ENCODE data around the gene CASP3.

CASP3 gene

DNA sequence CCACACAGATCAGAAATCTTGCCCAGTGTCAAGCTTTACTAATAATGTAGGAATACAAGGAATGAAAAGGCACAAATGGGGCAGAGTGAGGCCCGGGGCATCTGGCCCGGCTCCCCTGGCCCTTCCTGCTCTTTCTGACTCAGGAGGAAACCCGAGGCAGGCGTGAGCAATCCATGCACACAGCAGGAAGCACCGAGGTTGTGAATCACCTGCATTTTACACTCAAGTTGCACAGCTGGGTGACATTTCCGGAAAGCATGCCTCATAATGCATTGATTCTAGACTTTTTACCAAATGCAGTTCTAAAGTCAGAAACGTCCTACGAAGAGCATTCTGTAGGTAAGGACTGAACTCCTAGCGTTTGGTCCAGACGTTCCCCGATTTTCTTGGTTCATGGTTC, 39.2 kb upstream of the CASP3 start:
- no peak for TF ChIP-seq CTCF (IDR thresholded peaks at IDR 0.05; ENCODE audit: insufficient read depth, low read depth, low read length, missing control alignments)
- no peak overlapping the region for H3K4me3 ChIP-seq (ENCODE audit: low read depth, low read length)
- DNase-seq (ENCODE audit: low read depth) = no peak

- TF ChIP-seq CTCF (IDR thresholded peaks at IDR 0.05; ENCODE audit: insufficient read depth, low read depth, low read length, missing control alignments) = no peak
- no peak for DNase-seq (ENCODE audit: low read depth)
- H3K4me3 ChIP-seq (ENCODE audit: low read depth, low read length) = no peak overlapping the region
These were observed 38.8 kb upstream of the CASP3 start for GRCh38 chr4:184688005-184688404.

GRCh38 chr4:184684491-184685189, 35.4 kb upstream of the CASP3 start:
- no peak for DNase-seq (ENCODE audit: low read depth)
- no peak for TF ChIP-seq CTCF (IDR thresholded peaks at IDR 0.05; ENCODE audit: insufficient read depth, low read depth, low read length, missing control alignments)

DNA sequence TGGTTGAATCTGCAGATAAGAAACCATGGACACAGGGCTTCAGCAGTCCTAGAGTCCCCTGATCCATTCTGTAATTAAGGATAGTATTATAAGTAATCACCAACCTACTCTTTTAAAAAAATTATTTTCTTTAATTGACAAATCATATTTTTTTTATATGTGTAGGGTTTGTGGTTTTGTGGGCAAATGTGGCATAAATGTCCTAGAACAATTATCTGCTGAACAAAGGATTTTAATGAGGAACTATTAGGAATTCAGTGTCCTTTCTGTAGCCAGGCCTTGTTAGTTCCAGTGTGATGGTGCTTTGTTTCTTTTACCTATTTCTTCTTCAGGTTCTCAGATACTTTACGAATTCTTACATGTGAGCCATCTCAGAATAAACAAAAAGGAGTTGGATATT, 32.7 kb upstream of the CASP3 start:
- TF ChIP-seq CTCF (IDR thresholded peaks at IDR 0.05; ENCODE audit: insufficient read depth, low read depth, low read length, missing control alignments) = no peak
- no peak for DNase-seq (ENCODE audit: low read depth)
- no peak overlapping the region for H3K4me3 ChIP-seq (ENCODE audit: low read depth, low read length)

More at GRCh38 chr4:184684491-184685189, 35.4 kb upstream of the CASP3 start:
- H3K4me3 ChIP-seq (ENCODE audit: low read depth, low read length) = no peak overlapping the region

DNA sequence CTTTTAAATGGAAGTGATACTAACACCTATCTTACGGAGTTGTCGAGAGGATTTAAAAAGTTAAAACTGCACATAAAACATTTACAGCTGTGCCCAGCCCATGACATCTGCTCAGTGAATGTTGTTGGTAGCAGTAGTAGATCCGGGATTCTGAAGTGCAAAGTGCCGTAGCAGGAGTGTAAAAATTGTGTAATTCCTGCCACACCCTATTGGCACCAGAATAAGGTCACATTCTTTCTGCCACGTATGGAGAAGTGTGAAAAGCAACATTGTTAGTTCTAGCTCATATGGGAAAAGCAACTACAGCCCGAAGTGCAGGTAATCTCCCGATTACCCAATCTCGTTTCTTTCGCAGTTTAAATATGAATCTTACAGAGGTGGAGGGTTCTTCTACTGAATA, 31.5 kb upstream of the CASP3 start:
- TF ChIP-seq CTCF (IDR thresholded peaks at IDR 0.05; ENCODE audit: insufficient read depth, low read depth, low read length, missing control alignments) = no peak
- DNase-seq (ENCODE audit: low read depth) = no peak
- H3K4me3 ChIP-seq (ENCODE audit: low read depth, low read length) = no peak overlapping the region

DNA sequence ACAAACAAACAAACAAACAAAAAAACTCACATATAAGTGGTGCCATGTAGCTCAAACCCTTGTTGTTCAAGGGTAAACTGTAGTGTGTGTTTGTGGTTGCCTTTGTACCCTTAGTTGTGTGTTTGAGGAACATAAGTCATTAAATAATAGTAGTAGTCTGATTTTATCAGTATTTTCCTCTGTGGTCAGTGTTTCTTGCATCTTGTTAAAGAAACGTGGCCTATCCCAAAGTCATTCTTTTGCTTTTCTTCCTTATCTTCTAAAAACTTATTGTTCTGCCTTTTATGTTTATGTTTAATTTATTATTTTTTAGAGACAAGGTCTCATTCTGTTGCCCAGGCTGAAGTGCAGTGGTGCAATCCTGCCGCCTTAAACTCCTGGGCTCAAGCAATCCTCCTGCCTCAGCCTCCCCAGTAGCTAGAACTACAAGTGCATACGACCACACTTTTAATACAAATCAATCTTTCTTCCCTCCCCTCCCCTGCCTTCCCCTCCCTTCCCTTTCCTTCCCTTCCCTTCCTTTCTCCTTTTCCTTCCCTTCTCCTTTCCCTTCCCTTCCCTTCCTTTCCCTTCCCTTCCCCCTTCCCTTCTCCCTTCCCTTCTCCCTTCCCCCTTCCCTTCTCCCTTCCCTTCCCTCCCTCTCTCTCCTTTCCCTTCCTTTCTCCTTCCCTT, 26.7 kb upstream of the CASP3 start:
- no peak overlapping the region for H3K4me3 ChIP-seq (ENCODE audit: low read depth, low read length)
- no peak for TF ChIP-seq CTCF (IDR thresholded peaks at IDR 0.05; ENCODE audit: insufficient read depth, low read depth, low read length, missing control alignments)
- no peak for DNase-seq (ENCODE audit: low read depth)

Data from GM12865 (cell line).